LNCaP clone FGC (cell line): ENCODE data around the gene SLC7A5.

Experiments
- DNase-seq: peaks from one replicate; pipeline ENCODE4 v3.0.0-alpha.2; 2011; ENCODE audit warnings: low read depth
- H3K4me3 ChIP-seq: 2 replicates; pipeline ENCODE4 v1.5.1; 2011; ENCODE audit warnings: mild to moderate bottlenecking, low read depth, low read length, control low read depth
- TF ChIP-seq, protein P1 (sequence below): IDR thresholded peaks from 2 replicates; pipeline ENCODE4 v1.5.1; 2012; ENCODE audit warnings: mild to moderate bottlenecking; ENCODE audit not compliant: control insufficient read depth, insufficient read depth; ENCODE audit errors: extremely low read depth

The SLC7A5 gene

DNA sequence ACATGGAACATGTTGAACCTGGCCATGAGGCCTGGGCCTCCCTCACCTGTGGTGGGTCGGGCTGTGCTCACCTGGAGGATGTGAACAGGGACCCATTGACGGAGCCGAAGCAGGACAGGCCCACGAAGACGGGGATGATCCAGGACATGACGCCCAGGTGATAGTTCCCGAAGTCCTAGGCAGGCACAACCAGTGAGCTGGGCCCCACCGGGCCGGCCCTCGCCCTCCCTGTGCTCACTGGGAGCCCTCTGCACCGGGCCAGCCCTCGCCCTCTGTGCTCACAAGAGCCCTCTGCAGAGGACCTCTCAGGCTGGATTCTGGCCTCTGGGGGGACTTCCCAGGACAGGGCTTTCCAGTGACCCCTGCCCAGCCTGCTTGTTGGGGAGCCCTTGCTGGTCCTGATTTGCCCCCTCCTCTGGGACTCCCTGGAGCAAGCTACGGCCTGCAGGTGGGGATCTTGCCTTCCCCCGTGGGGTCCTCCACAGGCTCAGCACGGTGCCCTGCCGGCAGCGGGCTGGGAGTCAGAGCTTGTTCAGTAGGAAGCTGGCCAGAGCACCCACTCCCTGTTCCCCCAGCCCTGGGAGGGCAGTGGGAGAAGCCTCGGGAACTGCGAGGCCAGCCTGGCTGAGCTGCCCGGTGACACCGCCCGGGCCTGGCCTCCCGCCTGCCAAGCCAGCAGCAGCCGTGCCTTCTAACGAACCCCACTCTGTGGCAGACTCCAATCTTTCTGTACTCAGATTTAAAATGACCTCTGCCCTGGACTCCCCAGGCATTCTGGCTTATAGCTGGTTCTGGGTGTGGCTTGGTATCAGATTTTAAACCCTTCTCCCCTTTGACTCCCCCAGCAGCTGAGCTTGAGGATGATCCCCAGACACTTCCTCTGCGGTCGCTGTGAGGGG lies 30.4 kb downstream of the SLC7A5 start:
- no peak for DNase-seq
- H3K4me3 ChIP-seq = no peak overlapping the region
- TF ChIP-seq, protein P1, sequence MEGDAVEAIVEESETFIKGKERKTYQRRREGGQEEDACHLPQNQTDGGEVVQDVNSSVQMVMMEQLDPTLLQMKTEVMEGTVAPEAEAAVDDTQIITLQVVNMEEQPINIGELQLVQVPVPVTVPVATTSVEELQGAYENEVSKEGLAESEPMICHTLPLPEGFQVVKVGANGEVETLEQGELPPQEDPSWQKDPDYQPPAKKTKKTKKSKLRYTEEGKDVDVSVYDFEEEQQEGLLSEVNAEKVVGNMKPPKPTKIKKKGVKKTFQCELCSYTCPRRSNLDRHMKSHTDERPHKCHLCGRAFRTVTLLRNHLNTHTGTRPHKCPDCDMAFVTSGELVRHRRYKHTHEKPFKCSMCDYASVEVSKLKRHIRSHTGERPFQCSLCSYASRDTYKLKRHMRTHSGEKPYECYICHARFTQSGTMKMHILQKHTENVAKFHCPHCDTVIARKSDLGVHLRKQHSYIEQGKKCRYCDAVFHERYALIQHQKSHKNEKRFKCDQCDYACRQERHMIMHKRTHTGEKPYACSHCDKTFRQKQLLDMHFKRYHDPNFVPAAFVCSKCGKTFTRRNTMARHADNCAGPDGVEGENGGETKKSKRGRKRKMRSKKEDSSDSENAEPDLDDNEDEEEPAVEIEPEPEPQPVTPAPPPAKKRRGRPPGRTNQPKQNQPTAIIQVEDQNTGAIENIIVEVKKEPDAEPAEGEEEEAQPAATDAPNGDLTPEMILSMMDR = no peak

DNA sequence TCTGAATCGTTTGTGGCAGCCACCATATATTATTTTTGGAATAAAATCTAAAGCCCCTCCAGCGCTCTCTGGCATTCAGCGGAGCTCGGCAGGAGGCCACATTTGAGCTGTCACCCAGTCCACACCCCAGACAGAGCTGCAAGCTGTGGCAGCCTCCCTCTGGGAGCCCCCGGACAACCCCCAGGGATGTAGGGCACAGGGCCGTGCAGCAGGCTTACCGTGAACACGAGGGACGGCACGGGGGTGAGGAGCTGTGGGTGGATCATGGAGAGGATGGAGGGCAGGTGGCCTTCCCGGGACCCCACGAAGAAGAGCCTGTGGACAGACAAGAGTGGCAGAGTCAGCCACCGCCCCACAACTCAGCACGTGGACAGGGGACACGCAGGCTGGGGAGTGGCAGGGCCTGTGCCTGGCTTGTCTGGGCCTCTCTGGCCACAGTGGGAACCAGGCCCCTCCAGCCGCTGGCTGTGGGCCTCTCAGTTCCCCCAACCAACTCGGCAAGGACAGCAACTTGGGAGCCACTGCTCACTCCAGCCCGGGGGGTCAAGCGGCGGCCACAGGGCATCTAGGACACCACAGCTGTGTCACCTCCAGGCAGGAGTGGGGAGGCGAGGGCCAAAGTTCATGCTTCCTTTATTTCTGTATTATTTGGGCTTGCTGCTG lies 31.5 kb downstream of the SLC7A5 start:
- TF ChIP-seq, protein P1 = no peak
- H3K4me3 ChIP-seq = no peak overlapping the region
- DNase-seq = no peak

DNA sequence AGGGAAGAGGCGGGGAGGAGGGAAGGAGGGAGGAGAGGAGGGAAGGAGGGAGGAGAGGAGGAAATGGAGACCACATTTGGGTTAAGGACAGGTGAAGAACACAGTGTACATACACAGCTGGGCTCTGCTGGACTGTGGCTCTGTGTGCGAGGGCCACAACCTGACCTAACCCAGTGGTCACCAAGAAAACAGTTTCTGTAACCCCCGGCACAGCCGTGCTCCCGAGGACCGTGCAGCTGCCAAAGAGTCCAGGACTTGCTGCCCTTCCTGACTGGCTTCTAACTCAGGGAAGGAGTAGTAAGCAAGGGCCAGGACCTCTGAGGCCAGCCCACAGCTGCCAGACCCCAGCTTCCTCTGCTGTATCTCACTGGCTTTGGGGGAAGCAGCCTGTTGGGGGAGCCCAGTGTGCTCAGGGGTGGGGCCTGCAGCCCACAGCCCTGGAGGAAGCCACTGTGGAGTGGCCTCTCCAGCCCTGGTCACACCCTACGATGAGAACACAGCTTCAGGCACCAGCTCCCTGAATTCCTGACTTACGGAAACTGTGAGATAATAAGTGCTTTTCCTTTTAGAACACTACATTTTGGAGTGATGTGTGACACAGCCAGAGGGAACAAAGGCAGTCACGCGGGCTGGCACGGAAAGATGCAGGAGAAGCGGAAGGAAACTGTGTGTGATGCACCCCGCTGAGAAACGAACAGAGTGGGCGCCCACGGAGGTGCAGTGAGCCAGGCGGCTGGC lies 32.3 kb downstream of the SLC7A5 start:
- DNase-seq = no peak
- TF ChIP-seq, protein P1 = no peak
- H3K4me3 ChIP-seq = no peak overlapping the region

DNA sequence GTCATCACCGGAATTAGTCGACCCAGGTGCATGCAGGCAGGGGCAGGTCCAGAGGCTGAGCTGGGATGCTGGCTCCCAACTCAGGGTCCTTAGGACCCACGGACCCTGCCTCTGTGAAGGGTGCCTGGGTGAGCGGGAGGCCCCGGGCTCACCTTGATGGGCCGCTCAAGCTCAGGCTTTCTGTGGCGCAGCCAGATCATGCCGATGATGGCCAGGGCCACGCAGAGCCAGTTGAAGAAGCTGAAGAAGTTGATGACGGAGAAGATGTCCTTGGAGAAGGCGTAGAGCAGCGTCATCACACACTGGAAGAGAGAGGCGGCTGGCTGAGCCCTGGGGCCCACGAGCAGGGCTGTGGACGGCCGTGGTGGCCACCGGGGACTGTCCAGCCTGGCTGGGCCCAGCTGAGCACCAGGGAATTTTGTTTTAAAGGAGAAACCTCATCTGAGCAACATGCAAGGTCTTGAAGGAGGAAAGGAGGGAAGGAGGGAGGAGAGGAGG lies 32.9 kb downstream of the SLC7A5 start:
- TF ChIP-seq, protein P1 = no peak
- no peak overlapping the region for H3K4me3 ChIP-seq
- no peak for DNase-seq

DNA sequence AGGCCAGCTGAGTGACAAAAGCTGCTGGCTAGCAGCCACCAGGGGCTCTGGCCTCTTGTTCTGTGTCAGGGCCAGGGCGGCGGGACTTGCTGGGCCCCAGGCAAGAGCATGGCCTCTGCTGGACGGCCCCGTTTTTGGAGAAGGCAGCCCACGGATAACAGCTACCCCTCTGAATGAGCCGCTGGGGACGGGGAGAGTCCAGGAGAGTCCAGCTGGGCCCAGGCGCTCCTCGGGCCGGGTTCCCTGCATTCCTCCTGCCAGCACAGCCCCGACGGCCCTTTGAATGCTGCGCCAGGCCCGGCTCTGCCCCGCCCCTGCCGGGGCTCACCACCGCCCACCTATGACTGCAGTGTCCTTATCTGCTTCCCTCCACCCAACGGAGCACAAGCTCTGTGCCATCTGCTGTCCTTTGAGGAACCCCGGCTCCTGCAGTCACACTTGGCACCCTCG lies 33.4 kb downstream of the SLC7A5 start:
- no peak for DNase-seq
- TF ChIP-seq, protein P1 = no peak
- H3K4me3 ChIP-seq = no peak overlapping the region

DNA sequence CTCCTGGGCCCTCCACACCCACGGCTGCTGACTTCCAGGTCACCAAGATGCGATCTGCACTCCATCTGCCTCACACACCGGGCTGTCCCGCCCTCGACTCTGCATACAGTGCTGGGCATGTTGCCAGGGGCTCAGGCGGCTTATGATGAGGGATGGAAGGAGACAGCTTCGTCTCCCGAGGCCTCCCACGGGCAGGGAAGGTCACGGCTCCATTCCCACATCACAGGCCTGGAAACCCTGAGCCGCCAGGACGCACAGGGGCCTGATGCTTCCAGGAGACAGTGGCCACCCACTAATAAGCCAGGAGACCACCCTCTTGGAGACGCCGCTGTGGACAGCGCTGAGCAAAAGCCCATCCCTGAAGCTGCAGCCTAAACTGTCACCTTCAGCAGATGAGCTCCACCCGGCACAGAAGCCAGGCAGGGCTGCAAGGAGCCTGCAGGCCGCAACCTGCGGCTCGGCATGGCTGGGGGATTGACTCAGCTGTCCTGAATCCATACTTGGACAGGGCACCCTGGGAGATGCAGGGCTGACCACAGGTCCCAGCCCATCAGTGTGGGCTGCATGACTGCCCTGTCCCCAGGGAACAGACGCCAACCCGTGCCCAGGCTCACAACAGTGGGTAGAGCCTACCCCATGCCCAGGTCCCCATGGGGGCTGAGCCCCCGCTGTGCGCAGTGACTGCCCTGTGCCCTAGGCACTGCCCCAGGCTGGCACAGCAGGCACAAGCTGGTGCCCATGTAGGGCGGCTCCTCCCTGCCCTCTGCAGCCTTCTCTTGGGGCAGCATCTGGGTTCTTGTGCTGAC lies 34.4 kb downstream of the SLC7A5 start:
- TF ChIP-seq, protein P1 = no peak
- DNase-seq = no peak
- no peak overlapping the region for H3K4me3 ChIP-seq
